Suppressor macrophage treated with lipopolysaccharide for 1 hour (primary cell): Measurements from ENCODE around the gene TPPP3.
"Not testable (repeated sequence)": the region's sequence is repeated elsewhere in the genome, so short reads cannot be mapped to it uniquely, and the experiment has no call there.

Experiments used
- DNase-seq, 3 donors: peaks; one replicate each; pipeline ENCODE4 v3.0.0-alpha.2; 2020 to 2022

The TPPP3 gene

DNA sequence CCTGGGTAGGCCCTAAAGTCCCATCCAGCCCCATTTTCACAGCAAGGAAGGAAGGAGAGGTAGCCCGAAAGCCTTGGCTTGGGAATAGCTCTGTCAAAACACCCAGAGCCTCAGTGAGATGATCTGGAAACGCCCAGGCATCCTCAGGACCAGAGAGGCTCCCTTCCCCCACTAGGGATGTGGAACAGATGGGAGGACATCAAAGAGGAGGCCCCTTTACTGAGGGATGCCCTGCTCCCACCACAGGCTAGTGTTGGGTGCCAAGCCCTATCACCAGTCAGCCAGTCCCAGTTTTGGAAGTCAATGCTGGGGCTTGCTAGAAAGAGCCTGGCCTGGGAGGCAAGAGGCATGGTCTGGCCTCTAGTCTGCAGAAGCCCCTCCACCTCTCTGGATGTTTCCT, 4.7 kb downstream of the TPPP3 start:
- no peak for DNase-seq

DNA sequence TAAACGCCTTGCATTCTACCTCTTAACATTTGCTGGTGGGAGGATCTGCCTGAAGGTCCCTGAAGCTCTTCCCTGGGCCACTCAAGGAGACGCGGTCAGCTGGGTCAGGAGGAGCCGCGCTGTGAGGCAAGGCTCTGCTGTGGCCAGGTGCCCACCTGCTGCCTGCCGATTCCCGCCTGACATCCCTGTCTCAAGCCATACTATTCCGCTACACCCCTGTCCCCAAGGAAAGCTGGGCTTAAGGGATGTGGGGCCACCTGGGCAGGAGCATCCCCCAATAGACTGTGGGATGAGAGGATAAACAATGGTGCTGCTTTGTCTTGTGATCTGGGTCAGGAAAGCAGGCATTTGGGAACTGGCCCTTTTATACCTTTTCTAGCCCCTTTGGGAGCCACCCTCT, 5.1 kb downstream of the TPPP3 start:
- no peak for DNase-seq

- DNase-seq: no peak
Observed at GRCh38 chr16:67387479-67388079, 5.7 kb downstream of the TPPP3 start.

DNA sequence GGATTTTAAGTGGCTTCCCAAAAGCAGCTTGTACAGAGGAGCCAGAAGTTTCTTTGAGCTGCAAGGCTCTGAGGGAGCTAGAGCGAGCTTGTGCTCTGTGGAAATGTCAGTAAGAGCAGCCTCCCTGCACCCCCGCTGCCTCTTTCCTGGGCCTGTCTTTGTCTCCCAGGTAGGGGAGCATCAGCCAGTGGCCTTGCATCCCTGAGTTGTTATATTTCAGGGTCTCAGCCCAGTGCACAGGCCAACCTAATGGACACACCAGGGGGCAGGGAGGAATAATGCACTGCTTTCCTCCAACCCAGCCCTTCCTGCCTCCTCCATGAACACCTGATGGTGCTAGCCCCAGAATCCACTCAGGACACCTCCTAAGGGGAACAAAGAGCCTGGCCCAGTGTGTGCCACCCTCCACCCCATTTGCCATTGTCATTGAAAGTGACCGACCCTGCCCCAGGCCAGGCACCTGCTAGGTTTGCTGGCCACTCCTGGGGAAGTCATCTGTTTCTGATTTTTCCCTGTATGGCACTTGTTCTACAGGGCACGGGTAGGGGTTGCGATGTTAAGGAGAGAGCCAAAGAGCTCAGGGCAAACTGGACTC, 6.3 kb downstream of the TPPP3 start:
- DNase-seq: no peak

- no peak for DNase-seq
Observed at GRCh38 chr16:67384778-67385510, 8.4 kb downstream of the TPPP3 start.

DNA sequence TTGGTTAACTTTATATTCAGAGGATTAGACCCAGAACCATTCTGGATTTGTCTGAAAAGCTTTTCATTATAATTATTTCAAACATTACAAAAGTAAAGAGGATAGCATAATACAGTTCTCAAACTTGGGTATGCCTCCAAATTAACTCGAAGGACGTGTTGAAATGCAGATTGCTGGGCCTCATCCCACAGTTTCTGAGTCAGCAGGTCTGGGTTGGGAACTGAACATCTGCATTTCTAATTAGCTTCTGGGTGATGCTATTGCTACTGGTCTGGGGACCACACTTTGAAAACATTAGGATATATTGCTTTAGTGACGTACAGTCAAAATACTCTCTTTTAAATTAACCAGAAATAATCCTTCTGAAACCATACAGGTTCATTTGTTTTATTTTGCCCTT, 10.0 kb downstream of the TPPP3 start:
- peak; percentile 33 to 54 (median 53) for DNase-seq

GRCh38 chr16:67378642-67379041, 14.7 kb downstream of the TPPP3 start:
- DNase-seq: no peak

DNA sequence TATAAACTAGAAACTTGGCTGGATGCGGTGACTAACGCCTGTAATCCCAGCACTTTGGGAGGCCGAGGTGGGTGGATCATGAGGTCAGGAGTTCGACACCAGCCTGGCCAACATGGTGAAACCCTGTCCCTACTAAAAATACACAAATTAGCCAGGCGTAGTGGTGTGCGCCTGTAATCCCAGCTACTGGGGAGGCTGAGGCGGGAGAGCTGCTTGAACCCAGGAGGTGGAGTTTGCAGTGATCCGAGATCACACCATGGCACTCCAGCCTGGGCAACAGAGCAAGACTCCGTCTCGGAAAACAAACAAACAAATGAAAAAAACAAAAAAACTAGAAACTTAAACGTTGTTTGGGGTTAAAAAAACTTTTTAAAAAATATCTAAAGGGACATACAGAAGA, 17.3 kb downstream of the TPPP3 start:
- DNase-seq: not testable (repeated sequence)

GRCh38 chr16:67372664-67373063, 20.6 kb downstream of the TPPP3 start:
- DNase-seq: peak; percentile 46 to 79 (median 73)

GRCh38 chr16:67370661-67371060, 22.6 kb downstream of the TPPP3 start:
- DNase-seq: no peak

DNA sequence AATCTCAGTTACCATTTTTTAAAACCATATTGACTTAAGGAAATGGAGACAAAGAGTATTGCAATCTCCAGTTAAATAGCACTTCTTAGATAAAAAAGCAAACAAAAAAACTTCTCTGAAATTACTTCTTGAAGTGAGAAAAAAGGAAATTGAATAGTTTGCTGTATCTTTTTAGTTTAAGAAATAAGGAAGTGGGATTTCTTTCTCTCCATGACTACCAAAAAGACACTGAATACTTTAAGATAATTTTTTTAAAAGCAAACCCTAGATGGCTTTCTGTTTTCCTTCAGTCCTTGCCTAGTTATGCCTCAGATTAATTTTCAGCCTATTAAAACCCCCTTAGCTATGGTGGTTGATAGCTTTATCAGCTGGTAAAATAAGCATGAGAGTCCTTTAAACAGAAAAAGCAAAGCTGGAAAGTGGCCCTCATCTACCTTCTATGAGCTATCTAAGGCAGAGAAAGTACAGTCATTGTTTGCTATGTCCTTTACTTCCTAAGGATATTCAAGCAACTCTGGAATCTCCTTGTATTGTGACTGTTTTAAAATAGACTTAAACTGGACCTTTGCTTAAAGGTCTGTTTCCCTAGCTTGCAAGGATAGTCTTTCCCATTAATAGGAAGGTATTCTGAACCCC, 28.6 kb downstream of the TPPP3 start:
- peak; percentile 11 to 54 (median 51) for DNase-seq

DNA sequence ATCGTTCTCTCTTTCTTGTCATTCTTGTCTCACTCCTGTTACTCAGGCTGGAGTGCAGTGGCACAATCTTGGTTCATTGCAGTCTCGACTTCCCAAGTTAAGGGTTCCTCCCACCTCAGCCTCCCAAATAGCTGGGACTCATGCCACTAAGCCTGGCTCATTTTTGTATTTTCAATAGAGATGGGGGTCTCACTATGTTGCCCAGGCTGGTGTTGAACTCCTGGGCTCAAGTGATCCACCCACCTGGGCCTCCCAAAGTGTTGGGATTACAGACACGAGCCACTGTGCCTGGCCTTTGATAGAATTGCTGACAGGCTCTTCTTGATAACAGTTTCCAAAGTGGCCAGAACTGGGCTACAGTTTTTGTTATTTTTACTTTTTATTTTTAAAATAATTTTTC, 32.3 kb downstream of the TPPP3 start:
- DNase-seq: no peak

DNA sequence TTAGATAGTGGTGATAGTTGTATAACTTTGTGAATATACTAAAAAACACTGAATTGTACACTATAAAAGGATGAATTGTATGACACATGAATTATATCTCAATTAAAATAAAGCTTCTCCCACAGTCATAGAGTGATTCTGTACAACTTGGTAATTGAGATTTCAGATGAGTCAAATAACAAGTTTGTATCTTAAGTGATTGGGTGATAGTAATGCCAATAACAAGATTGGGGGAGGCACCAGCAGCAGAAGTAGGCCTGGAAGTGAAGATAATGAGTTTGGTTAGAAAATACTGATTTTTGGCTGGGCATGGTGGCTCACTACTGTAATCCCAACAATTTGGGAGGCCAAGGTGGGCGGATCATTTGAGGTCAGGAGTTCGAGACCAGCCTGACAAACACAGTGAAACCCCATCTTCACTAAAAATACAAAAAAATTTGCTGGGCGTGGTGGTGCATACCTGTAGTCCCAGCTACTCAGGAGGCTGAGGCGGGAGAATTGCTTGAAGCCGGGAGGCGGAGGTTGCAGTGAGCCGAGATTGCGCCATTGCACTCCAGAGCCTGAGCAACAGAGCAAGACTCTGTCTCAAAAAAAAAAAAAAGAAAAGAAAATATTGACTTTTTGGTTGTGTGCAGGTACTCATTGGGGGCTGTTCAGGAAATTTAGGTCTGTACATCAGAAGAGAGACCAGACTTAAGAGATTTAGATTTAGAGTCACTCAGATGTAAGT, 33.6 kb downstream of the TPPP3 start:
- DNase-seq: not testable (repeated sequence)

DNA sequence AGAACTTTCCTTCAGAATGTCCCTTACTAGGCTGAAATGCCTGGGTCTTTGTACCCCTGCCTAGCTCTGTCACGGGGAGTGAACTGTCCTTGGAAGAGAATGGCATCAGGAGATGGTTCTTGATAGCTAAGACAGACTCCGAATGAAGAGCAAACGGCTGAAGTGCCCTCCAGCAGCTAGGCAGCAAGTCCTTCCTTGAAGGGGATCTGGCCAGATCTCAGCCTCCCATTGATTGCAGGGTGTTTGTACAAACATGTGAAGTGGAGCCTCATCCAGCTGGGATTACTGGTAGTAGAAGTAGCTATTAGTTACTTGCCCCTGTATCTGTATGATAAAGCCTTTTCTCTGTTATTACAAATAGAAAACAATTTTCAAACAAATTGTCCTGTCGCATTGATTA, 35.7 kb downstream of the TPPP3 start:
- DNase-seq: no peak

DNA sequence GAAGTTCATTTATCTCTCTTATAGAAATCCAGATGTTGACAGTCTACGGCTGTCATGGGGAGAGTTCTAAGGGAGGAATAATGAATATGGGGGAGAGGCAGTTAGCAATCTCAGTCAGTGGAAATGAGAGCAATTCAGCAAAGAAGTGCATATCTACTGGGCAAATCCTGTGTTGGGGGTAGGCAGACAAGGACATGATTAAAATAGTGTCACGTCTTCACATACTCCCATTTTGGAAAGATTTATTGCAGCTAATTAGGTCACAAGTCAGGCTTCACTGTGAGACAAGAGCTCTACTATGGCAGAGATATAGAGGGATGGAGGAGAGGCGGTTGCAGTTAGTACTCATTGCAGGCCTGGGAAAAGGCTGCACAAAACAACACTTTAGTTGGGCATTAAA, 36.9 kb downstream of the TPPP3 start:
- no peak for DNase-seq

DNA sequence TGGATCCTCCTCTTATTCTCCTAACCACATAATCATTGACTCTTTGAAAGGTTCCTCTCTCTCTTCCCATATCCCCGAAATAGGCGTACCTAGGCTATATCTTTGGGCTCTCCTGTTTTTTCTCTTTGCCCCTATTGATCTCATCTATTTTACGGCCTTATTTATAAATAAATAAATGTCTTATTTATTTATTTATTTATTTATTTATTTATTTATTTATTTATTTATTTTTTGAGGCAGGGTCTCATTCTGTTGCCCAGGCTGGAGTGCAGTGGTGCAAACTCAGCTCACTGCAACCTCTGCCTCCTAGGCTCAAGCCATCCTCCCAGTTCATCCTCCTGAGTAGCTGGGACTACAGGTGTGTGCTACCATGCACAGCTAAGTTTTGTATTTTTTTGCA, 40.8 kb downstream of the TPPP3 start:
- not testable (repeated sequence) for DNase-seq

- DNase-seq: no peak
Observed at GRCh38 chr16:67350324-67350723, 43.0 kb downstream of the TPPP3 start.

DNA sequence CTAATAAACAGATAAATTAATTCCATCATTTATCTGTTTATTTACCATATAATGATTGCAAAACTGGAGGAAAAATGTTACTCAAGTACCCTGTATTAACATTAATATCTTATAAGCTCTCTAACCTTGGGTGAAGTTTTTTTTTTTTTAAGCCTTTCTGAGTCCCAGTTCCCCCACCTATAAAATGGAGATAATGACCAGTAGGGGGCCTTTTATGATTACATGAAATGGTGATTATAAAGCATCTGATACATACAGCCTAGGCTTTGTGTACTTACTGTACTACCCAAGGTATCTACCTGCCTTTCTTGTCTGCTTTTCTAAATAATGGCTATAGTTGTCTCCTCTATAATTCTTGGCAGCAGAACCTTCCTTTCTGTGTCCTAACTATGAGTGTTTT, 44.1 kb downstream of the TPPP3 start:
- peak; percentile 61 to 77 (median 71) for DNase-seq

- no peak for DNase-seq
Observed at GRCh38 chr16:67346341-67346740, 47.0 kb downstream of the TPPP3 start.

- peak in 2 of 3 donors; percentile 11 to 22 for DNase-seq
Observed at GRCh38 chr16:67345401-67345800, 47.9 kb downstream of the TPPP3 start.

DNA sequence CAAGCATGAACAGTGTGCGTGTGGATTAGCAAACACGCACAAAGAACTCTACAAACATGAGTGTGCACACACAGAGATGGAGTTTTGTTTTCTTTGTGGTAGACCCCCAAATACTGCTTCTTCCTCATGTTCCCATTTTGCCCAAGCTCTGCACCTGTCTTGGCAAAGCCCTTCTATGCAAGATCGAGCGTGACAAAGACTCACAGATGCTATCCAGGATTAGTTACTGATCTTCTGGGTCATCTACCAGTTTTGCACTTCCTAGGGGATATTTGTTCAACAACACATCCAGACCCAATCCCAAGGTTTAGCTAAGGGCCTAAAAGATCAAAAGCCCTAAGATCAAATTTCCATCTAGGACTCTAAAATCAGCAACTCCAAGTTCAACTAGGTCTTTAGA, 50.7 kb downstream of the TPPP3 start:
- DNase-seq: no peak

DNA sequence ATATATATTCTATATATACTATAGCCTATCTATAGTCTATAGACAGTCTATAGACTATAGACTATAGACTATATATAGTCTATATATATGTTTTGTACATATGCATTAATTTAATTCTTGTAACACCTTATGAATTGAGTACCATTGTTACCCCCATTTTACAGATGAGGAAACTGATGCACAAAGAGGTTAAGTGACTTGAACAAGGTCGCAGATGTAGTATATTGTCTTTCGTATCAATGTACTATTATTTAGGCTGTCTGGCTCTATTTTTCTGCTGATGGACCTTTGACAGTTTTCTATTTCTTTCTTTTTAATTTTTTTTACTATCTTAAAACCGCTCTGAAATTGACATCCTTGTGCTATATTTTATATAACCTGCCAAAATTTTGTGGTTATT, 52.0 kb downstream of the TPPP3 start:
- DNase-seq: no peak
